GM10248 (cell line): ENCODE measurements around the gene TRMT11.
"Not testable (repeated sequence)": the region's sequence is repeated elsewhere in the genome, so short reads cannot be mapped to it uniquely, and the experiment has no call there.

ENCODE experiments used
- CTCF ChIA-PET: fragments of 300-600 bp; sonication (Branson Sonifier 250); formaldehyde crosslinking; extraction: SDS; loops from one replicate; lab custom pipeline; 2021; ENCODE audit warnings: antibody characterized with exemption; lab: Yijun Ruan, JAX
- POLR2A ChIA-PET: fragments of 350-650 bp; sonication (Branson Sonifier 250); formaldehyde crosslinking; extraction: SDS; loops from one replicate; lab custom pipeline; 2020; ENCODE audit warnings: antibody characterized with exemption; lab: Yijun Ruan, JAX
- DNase-seq: peaks from one replicate; pipeline ENCODE4 v3.0.0; 2012; ENCODE audit errors: extremely low spot score
- TF ChIP-seq, protein P1 (sequence below): IDR thresholded peaks from 2 replicates; pipeline ENCODE4 v1.5.1; 2012; ENCODE audit warnings: mild to moderate bottlenecking, low read depth; ENCODE audit errors: extremely low read depth, missing control alignments, control extremely low read depth

Gene TRMT11

DNA sequence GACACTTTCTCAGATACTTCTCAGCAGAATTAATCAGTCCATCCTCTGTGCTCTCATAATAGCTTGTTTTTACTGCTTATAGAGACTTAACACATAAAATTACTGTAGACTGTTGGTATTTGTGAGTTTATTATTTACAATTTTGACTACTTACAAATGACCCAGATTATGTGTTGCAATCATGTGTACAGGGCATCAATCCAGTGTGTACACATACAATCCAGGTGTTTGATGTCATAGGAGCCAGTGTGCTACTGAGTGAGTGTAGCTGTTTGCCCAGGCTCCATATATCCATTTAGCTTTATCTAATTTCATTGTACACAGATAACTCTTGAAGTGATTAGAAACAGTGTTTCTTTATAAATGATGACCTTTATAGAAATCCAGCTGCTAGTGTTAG is 31.3 kb downstream of the TRMT11 start:
- TF ChIP-seq, protein P1, sequence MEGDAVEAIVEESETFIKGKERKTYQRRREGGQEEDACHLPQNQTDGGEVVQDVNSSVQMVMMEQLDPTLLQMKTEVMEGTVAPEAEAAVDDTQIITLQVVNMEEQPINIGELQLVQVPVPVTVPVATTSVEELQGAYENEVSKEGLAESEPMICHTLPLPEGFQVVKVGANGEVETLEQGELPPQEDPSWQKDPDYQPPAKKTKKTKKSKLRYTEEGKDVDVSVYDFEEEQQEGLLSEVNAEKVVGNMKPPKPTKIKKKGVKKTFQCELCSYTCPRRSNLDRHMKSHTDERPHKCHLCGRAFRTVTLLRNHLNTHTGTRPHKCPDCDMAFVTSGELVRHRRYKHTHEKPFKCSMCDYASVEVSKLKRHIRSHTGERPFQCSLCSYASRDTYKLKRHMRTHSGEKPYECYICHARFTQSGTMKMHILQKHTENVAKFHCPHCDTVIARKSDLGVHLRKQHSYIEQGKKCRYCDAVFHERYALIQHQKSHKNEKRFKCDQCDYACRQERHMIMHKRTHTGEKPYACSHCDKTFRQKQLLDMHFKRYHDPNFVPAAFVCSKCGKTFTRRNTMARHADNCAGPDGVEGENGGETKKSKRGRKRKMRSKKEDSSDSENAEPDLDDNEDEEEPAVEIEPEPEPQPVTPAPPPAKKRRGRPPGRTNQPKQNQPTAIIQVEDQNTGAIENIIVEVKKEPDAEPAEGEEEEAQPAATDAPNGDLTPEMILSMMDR, result no peak
- POLR2A ChIA-PET, result no interaction called here
- CTCF ChIA-PET, result interaction anchor here (0.8 to 1.8 kb wide), 5 partner anchors 12 to 22 kb away, joined by 3 to 12 read pairs (median 4); no protein-coding TSS in a partner anchor
- no peak for DNase-seq

DNA sequence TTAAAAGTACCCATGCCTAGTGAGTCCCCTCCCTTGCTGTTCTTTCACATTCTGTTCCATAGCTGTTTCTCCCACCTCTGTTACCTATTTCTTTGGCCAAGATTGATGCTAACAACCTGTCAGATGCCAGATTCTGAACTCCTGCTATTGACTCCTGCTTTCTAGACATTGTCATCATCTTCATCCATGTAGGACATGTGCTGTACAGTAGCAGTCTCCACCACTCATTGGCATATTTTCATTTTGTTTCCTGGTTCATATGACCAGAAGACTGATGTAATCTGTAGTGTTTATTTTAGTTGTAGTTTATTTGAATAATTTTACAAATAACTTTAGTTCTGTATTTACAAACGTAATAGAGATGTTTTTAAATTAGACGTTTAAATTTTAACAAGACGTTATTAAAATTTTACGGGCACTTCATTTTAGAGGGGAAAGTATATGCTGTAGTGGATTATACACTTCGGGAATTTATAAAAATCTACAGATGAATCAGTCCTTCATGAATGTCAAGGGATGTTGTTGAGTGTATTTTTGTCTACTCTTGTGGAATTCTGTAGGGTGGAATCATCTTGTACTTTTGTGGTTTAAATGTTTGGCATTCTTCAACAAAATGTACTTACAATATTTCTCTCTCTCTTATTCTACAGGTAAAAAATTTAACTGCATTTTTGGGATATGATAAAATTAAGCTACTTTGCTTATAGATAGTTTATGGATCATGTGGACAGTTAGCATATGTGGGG is 34.1 kb downstream of the TRMT11 start:
- TF ChIP-seq, protein P1, result no peak
- ChIA-PET POLR2A (no interaction called here), CTCF (interaction anchor here (1.2 kb wide), 2 partner anchors 13 kb away, joined by 3 read pairs; no protein-coding TSS in a partner anchor)

DNA sequence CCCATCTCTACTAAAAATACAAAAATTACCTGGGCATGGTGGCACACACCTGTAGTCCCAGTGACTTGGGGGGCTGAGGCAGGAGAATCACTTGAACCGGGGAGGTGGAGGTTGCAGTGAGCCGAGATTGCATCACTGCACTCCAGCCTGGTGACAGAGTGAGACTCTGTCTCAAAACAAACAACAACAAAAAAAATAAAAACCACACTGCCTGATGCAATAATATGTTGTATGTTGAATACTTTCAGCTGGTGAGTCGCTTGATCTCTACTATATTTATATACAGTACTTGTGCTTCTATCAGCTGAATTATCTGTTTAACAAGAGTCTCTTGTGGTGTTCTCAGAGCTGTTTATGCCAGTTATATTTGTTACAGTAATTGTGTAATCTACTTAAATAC is 37.1 kb downstream of the TRMT11 start:
- POLR2A ChIA-PET, DNase-seq: not testable (repeated sequence)
- CTCF ChIA-PET, result interaction anchor here (1.2 kb wide), 1 partner anchor 41 kb away, joined by 3 read pairs; no protein-coding TSS in a partner anchor

More for the DNA sequence above, 34.1 kb downstream of the TRMT11 start:
- DNase-seq, result no peak

DNA sequence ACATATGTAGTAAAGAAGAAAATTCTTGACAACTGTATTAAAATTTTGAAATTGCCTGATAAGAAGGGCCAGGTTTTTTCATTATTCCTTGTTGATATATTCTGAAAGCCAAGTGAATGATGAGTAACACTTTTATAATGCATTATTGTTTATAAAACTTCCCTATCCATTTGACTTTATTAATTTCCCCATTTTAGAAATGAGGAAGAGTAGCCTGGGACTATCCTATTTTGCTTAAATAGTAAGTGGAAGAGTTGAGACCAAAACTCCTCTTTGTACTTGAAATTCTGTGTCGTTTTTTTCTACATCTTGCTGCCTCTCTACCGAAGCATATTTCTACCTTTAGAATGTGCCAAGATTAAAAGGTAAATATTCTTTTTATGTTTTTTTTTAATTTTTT is 39.7 kb downstream of the TRMT11 start:
- TF ChIP-seq, protein P1, result no peak
- ChIA-PET POLR2A (no interaction called here), CTCF (no interaction called here)
- no peak for DNase-seq

DNA sequence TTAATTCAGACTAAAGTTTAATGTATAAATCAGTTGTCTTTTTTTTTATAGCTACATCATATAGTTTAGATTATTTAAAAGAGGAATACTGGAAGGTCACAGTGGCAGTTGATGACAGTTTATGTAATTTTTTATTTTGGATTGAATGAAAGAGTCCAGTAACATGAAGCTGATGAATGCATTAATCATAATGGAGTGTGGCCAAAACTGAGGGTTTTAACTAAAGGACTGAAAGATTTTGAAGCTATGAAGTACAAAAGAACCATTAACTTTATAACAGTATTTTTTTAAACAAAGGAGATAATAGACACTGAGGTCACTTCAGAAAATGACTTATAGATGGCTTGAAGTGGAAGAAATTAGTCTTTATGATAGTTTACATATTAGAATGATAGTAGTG is 41.3 kb downstream of the TRMT11 start:
- POLR2A ChIA-PET, result no interaction called here
- CTCF ChIA-PET, result no interaction called here
- TF ChIP-seq, protein P1, result no peak
- no peak for DNase-seq

DNA sequence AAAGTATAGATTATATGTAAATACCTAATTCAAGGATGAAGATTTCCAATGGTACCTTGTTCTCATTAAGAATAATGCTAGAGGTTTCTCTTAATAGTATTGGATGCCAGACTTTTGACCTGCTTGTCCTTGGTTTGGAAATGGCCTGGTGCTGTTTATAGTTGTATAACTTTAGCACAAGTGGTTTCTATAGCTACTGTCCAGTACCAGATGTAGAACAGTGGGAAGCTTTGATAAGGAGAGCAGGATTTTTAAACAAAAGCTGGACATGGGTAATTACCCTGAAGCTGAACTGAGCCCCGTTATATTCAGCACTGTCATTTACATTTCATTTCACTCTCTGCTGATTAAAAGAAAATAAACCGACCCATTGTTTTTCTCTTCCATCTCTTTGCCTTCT is 43.7 kb downstream of the TRMT11 start:
- DNase-seq, result no peak
- ChIA-PET POLR2A (no interaction called here), CTCF (interaction anchor here (1.1 to 1.3 kb wide), 2 partner anchors 16 to 33 kb away, joined by 3 to 6 read pairs; no protein-coding TSS in a partner anchor)
- TF ChIP-seq, protein P1, result no peak

DNA sequence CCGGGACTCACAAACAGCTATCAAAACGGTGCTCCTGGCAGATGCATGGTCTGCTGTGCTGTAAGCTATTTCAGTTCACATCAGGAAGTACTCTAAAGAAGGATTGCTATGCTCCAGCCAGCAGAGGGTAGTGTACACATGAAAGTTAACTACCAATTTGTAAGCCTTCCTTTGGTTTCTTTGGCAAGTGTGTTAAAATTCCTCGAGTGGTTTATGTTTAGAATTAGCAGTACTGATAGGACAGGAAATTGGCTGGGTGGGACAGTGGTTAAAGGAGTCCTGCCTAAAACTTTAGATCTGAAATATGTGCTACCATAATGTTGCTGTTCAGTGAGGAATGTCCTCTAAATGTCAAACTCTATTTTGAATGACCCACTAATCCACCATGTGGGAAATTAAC is 47.4 kb downstream of the TRMT11 start:
- CTCF ChIA-PET, result interaction anchor here (0.7 to 1.8 kb wide), 7 partner anchors 14 to 142 kb away, joined by 3 to 5 read pairs (median 3); no protein-coding TSS in a partner anchor
- TF ChIP-seq, protein P1, result peak; percentile 37
- POLR2A ChIA-PET, result no interaction called here
- peak; percentile 21 for DNase-seq
